NCI-H82 treated with DMSO at 0.1 percent for 48 hours (cell line): ENCODE data around the gene GNB1L.

Source experiments
- DNase-seq: peaks from one replicate; lab custom pipeline; 2025; ENCODE audit not compliant: unreplicated experiment; lab: John Stamatoyannopoulos, UW

GNB1L gene

GRCh38 chr22:19824926-19825339 is 29.7 kb downstream of the GNB1L start:
- DNase-seq: no peak

GRCh38 chr22:19824212-19824925 is 30.3 kb downstream of the GNB1L start:
- no peak for DNase-seq

- DNase-seq: no peak
Measured at GRCh38 chr22:19823902-19824211, 30.8 kb downstream of the GNB1L start.

GRCh38 chr22:19823191-19823901 is 31.3 kb downstream of the GNB1L start:
- DNase-seq: no peak

GRCh38 chr22:19822301-19823117 is 32.2 kb downstream of the GNB1L start:
- no peak for DNase-seq

- DNase-seq: no peak
Measured at GRCh38 chr22:19821523-19822300, 33.0 kb downstream of the GNB1L start.

- DNase-seq: no peak
Measured at GRCh38 chr22:19820880-19821522, 33.7 kb downstream of the GNB1L start.

- DNase-seq: no peak
Measured at GRCh38 chr22:19819911-19820879, 34.5 kb downstream of the GNB1L start.

- DNase-seq: no peak
Measured at GRCh38 chr22:19819208-19819910, 35.3 kb downstream of the GNB1L start.

- DNase-seq: no peak
Measured at GRCh38 chr22:19818324-19819207, 36.1 kb downstream of the GNB1L start.

GRCh38 chr22:19816372-19817119 is 38.1 kb downstream of the GNB1L start:
- DNase-seq: no peak

- DNase-seq: no peak
Measured at GRCh38 chr22:19815823-19816290, 38.8 kb downstream of the GNB1L start.

GRCh38 chr22:19815093-19815822 is 39.4 kb downstream of the GNB1L start:
- no peak for DNase-seq

- no peak for DNase-seq
Measured at GRCh38 chr22:19814428-19814827, 40.2 kb downstream of the GNB1L start.

- DNase-seq: no peak
Measured at GRCh38 chr22:19812910-19813309, 41.8 kb downstream of the GNB1L start.
